ENCODE data around the gene TBC1D21. TPM values are rescaled to one million over a fixed set of nuclear protein-coding genes. Genes with fewer than 3 reads are reported as not detected.

TBC1D21 gene
- polyA plus RNA-seq, 1 donor from 2014 or later = not detected

DNA sequence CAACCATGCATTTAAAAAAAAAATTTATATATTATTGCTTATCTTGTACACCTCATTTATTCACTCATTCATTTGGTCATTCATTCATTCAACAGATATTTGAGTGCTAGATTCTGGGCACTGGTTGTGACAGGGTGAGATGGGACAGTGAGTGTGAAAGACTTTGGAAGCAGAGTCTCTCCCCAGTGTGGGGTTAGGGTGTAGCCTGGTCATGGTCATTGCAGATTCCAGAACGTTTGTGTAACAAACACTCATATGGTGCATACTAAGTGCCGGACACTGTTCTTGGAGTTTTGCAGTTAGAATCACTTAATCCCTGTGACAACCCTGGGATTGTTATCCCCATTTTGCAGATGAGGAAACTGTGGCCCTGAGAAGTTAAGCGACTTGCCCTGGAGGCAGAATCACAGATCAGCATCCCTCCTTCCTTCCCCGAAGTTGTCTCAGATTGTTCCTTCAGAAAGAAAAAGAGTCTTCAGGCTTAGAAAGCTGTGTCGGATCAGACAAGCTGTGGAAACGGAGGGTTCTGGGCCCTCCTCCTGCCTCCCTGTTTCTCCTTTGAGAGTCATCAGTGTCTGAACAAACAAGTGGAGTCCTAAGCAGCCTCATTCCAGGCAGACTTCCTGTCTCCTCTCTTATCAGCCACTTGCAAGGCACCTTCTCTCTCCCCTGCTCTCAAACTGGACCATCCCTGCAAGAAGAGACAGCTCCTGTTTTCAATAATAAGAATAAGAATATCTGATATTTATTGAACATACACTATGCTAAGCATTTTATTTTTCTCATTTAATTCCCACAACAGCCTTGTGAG, 59.2 kb downstream of the TBC1D21 start:
- Histone ChIP-seq H4K20me1 (ENCODE audit: insufficient read depth) (no peaks in the 10 kb centered on the region), H2AFZ (ENCODE audit: low read depth, low read length) (no peak overlapping the region), H3K9me3 (ENCODE audit: low read length) (no peaks in the 10 kb centered on the region), H3F3A (ENCODE audit: insufficient read depth, low read length, poor library complexity, severe bottlenecking) (no peaks in the 10 kb centered on the region), H3K79me2 (replicated peaks; ENCODE audit: insufficient read depth, low read length) (no peaks in the 10 kb centered on the region), H3K9ac (ENCODE audit: low read length) (no peak overlapping the region), H3K4me2 (ENCODE audit: low read length) (no peak overlapping the region), H3K27ac (ENCODE audit: low read length) (no peak overlapping the region), H3K36me3 (ENCODE audit: insufficient read depth, low read length) (no peaks in the 10 kb centered on the region), H3K9me2 (ENCODE audit: insufficient read depth, low read length) (no peaks in the 10 kb centered on the region), H3K27me3 (ENCODE audit: insufficient read depth, low read depth, low read length) (peaks cover 12% of the 10 kb centered on the region), H3K4me3 (ENCODE audit: low read length) (no peak overlapping the region)
- TF ChIP-seq TAF1 (IDR thresholded peaks at IDR 0.05; ENCODE audit: low read depth) (no peak), EP300 (conservative IDR thresholded peaks at IDR 0.05; ENCODE audit: poor library complexity, severe bottlenecking) (no peak), MXI1 (conservative IDR thresholded peaks at IDR 0.05; ENCODE audit: poor library complexity, severe bottlenecking) (no peak), SMC3 (conservative IDR thresholded peaks at IDR 0.05; ENCODE audit: poor library complexity) (no peak), EZH2 (IDR thresholded peaks at IDR 0.05; ENCODE audit: borderline replicate concordance, insufficient read depth, low read length, poor library complexity, severe bottlenecking) (no peak), RAD21 (conservative IDR thresholded peaks at IDR 0.05) (no peak), POLR2AphosphoS5 (IDR thresholded peaks at IDR 0.05) (no peak)
- TF ChIP-seq, protein P1, sequence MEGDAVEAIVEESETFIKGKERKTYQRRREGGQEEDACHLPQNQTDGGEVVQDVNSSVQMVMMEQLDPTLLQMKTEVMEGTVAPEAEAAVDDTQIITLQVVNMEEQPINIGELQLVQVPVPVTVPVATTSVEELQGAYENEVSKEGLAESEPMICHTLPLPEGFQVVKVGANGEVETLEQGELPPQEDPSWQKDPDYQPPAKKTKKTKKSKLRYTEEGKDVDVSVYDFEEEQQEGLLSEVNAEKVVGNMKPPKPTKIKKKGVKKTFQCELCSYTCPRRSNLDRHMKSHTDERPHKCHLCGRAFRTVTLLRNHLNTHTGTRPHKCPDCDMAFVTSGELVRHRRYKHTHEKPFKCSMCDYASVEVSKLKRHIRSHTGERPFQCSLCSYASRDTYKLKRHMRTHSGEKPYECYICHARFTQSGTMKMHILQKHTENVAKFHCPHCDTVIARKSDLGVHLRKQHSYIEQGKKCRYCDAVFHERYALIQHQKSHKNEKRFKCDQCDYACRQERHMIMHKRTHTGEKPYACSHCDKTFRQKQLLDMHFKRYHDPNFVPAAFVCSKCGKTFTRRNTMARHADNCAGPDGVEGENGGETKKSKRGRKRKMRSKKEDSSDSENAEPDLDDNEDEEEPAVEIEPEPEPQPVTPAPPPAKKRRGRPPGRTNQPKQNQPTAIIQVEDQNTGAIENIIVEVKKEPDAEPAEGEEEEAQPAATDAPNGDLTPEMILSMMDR (IDR thresholded peaks at IDR 0.05; ENCODE audit: poor library complexity, severe bottlenecking) = no peak
- TF ChIP-seq, protein P2, sequence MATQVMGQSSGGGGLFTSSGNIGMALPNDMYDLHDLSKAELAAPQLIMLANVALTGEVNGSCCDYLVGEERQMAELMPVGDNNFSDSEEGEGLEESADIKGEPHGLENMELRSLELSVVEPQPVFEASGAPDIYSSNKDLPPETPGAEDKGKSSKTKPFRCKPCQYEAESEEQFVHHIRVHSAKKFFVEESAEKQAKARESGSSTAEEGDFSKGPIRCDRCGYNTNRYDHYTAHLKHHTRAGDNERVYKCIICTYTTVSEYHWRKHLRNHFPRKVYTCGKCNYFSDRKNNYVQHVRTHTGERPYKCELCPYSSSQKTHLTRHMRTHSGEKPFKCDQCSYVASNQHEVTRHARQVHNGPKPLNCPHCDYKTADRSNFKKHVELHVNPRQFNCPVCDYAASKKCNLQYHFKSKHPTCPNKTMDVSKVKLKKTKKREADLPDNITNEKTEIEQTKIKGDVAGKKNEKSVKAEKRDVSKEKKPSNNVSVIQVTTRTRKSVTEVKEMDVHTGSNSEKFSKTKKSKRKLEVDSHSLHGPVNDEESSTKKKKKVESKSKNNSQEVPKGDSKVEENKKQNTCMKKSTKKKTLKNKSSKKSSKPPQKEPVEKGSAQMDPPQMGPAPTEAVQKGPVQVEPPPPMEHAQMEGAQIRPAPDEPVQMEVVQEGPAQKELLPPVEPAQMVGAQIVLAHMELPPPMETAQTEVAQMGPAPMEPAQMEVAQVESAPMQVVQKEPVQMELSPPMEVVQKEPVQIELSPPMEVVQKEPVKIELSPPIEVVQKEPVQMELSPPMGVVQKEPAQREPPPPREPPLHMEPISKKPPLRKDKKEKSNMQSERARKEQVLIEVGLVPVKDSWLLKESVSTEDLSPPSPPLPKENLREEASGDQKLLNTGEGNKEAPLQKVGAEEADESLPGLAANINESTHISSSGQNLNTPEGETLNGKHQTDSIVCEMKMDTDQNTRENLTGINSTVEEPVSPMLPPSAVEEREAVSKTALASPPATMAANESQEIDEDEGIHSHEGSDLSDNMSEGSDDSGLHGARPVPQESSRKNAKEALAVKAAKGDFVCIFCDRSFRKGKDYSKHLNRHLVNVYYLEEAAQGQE (IDR thresholded peaks at IDR 0.05; ENCODE audit: borderline replicate concordance) = no peak

GRCh38 chr15:73934281-73934680, 60.9 kb downstream of the TBC1D21 start:
- Histone ChIP-seq H3K9me3 (ENCODE audit: low read length) (no peaks in the 10 kb centered on the region), H3K27me3 (ENCODE audit: insufficient read depth, low read depth, low read length) (no peaks in the 10 kb centered on the region), H3K79me2 (replicated peaks; ENCODE audit: insufficient read depth, low read length) (no peaks in the 10 kb centered on the region), H3K9me2 (ENCODE audit: insufficient read depth, low read length) (no peaks in the 10 kb centered on the region), H4K20me1 (ENCODE audit: insufficient read depth) (no peaks in the 10 kb centered on the region), H3K27ac (ENCODE audit: low read length) (no peak overlapping the region), H3K9ac (ENCODE audit: low read length) (no peak overlapping the region), H3K36me3 (ENCODE audit: insufficient read depth, low read length) (no peaks in the 10 kb centered on the region), H3K4me3 (ENCODE audit: low read length) (no peak overlapping the region), H2AFZ (ENCODE audit: low read depth, low read length) (no peak overlapping the region), H3F3A (ENCODE audit: insufficient read depth, low read length, poor library complexity, severe bottlenecking) (no peaks in the 10 kb centered on the region), H3K4me2 (ENCODE audit: low read length) (no peak overlapping the region)
- TF ChIP-seq MXI1 (conservative IDR thresholded peaks at IDR 0.05; ENCODE audit: poor library complexity, severe bottlenecking) = no peak
- no peak for TF ChIP-seq EZH2 (IDR thresholded peaks at IDR 0.05; ENCODE audit: borderline replicate concordance, insufficient read depth, low read length, poor library complexity, severe bottlenecking)
- TF ChIP-seq, protein P2 (IDR thresholded peaks at IDR 0.05; ENCODE audit: borderline replicate concordance) = no peak
- no peak for TF ChIP-seq TAF1 (IDR thresholded peaks at IDR 0.05; ENCODE audit: low read depth)
- TF ChIP-seq SMC3 (conservative IDR thresholded peaks at IDR 0.05; ENCODE audit: poor library complexity) = no peak
- no peak for TF ChIP-seq RAD21 (conservative IDR thresholded peaks at IDR 0.05)
- TF ChIP-seq, protein P1 (IDR thresholded peaks at IDR 0.05; ENCODE audit: poor library complexity, severe bottlenecking) = no peak
- TF ChIP-seq EP300 (conservative IDR thresholded peaks at IDR 0.05; ENCODE audit: poor library complexity, severe bottlenecking) = no peak
- TF ChIP-seq POLR2AphosphoS5 (IDR thresholded peaks at IDR 0.05) = no peak

Measured in neural cell (in vitro differentiated cells).